Measurements from ENCODE around the gene BLM.

BLM gene

DNA sequence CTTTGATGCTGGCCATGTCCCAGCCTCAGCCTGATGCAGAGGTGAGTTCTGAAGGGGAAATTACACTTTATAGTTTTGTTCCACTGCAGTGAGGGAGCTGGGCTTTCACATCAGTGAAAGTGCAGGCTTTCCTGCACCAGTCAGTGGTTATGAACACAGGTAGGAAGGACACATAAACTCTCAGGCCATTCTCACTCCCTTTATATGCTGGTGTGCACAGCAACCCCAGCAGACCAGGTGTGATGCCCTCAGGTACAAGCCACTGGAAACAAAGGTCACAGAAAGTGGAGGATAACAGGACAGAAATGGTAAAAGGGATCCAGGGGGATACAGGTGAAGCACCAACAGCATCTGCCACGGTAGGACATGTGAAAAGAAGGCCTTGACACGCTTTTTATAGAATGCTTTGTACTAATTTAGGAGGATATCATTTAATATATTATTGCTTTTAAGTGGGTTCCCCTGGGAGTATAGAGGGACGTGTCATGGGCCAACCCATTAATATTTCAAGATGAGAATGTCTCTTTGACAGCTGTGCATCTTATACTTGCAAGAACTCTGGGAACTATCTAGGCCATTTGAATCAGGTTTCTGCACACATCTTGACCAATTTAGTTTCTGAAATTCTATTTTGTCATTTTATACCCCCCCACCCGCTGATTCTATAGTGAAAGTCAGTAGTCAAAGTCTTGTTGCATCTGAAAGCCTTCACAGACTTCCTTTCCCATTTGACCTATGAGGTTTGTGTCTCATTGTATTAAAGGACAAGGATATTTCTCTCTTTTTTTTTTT, 25.0 kb upstream of the BLM start:
- no peak for DNase-seq (ENCODE audit: low read depth)

DNA sequence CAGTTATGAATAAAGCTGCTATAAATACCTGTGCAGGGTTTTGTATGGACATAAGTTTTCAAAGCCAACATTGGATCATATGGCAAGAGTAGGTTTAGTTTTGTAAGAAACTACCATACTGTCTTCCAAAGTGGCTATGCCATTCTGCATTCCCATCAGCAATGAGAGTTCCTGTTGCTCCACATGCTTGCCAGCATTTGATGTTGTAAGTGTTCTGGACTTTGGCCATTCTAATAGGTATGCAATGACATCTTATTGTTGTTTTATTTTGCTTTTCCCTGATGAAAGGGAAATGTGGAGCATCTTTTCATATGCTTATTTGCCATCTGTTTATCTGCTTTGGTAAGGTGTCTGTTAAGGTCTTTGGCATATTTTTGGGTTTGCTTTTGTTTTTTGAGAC, 22.2 kb upstream of the BLM start:
- no peak for DNase-seq (ENCODE audit: low read depth)

DNA sequence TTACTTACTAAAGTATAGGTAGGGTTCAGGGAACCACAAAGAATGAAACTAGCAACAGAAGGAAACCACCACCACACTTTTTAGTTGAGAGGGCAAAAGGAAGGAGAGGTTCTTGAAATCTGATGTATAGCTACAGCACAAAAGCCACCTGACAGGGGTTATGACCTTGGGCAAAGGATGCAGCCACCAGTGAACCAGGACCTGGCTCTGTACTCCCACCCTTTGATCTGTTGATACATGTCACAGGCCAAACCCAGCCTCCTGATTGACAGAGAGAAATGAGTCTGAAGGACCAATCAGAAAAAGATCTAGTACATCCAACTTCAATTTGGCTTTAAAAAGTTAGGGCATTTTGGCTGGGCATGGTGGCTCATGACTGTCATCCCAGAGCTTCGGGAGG, 20.0 kb upstream of the BLM start:
- DNase-seq (ENCODE audit: low read depth) = no peak

DNA sequence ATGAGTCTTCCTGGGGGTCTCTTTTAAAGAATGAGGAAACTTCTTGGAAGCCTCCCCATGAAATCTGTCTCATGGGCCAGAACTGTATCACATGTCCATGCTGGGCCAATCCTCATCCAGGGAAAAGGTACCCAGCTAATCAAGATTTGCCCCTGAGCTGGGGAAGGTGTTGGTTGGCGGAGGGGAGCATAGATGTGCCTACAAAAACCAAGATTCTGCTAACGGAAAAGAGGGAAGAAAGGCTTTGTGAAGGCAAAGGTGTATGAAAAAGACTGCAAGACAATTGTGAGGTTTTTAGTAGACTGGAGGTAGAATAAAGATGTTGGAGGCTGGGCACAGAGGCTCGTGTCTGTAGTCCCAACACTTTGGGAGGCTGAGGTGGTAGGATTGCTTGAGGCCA, 18.5 kb upstream of the BLM start:
- DNase-seq (ENCODE audit: low read depth) = no peak

DNA sequence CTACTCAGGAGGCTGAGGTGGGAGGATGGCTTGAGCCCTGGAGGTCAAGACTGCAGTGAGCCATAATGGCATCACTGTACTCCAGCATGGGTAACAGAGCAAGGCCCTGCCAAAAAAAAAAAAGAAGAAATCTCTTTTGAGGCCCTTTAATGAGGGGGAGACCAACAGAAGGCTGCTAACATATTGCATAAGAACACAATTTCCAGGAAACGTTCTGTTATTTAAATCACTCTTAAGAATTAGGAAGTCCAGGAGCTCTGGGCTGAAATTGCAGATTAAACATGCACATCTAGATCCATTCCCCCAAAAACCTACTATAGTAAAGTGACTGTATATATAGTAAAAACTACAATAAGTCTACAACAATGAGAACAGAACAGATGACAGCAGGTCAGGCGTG, 16.1 kb upstream of the BLM start:
- no peak for DNase-seq (ENCODE audit: low read depth)

DNA sequence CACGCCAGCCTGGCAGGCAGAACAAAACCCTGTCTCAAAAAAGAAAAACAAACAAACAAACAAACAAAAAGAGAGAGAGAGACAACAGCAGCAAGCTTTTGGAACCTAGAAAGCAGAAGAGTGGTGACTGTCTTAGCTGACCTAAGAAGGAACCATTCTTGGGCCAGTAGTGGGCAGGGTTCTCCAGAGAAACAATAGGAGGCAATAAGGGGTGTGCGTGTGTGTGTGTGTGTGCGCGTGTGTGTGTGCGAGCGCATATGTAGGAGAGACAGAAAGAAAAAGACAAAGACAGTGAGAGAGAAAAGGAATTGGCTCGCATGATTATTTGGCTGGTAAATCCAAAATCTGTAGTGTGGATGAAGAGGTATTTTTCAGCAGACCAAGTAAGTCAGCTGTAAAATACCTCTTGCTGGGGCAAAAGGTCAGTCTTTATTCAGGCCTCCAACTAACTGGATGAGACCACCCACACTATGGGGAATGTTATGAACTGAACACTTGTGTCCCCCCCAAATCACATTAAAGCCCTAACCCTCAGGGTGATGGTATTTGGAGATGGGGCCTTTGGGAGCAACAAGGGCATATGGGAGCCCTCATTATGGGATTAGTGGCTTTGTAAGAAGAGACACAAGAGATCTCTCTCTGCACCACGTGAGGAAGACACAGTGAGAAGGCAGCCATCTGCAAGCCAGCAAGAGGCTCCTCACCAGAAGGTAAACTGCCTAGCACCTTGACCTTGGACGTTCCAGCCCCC, 15.1 kb upstream of the BLM start:
- DNase-seq (ENCODE audit: low read depth) = no peak

DNA sequence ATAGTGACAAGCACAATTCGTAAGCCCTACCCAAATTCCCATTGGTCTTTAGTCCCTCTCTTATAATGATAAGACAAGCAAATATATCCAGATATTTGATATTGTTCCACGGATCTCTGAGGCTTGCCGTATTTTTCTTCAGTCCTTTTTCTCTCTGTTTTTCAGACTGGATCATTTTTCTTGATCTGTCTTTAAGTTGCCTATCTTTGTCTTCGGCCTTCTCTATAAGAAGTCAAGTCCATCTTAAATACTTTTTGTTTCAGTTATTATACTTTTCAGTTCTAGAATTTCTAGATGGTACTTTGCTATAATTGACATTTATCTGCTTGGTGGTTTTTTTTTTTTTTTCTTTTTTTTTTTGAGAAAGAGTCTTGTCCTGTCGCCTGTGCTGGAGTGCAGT, 13.7 kb upstream of the BLM start:
- no peak for DNase-seq (ENCODE audit: low read depth)

DNA sequence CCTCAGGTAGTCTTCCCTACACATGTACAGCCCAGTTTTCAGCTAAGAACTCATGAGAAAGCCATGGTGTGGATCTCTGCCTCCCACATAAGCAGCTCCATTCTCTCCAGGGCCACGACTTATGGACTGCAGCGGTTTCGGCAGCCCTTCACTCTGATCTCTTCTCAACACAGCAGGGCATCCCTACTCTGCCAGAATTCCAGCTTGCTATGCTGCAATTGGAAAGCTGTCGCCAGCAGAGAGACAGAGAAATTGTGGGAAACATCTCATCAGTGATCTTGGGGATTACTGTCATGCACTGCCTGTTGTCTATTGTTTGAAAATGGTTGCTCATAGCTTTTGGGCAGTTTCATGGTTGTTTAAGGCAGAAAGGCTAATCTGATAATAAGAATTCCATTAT, 11.9 kb upstream of the BLM start:
- no peak for DNase-seq (ENCODE audit: low read depth)

DNA sequence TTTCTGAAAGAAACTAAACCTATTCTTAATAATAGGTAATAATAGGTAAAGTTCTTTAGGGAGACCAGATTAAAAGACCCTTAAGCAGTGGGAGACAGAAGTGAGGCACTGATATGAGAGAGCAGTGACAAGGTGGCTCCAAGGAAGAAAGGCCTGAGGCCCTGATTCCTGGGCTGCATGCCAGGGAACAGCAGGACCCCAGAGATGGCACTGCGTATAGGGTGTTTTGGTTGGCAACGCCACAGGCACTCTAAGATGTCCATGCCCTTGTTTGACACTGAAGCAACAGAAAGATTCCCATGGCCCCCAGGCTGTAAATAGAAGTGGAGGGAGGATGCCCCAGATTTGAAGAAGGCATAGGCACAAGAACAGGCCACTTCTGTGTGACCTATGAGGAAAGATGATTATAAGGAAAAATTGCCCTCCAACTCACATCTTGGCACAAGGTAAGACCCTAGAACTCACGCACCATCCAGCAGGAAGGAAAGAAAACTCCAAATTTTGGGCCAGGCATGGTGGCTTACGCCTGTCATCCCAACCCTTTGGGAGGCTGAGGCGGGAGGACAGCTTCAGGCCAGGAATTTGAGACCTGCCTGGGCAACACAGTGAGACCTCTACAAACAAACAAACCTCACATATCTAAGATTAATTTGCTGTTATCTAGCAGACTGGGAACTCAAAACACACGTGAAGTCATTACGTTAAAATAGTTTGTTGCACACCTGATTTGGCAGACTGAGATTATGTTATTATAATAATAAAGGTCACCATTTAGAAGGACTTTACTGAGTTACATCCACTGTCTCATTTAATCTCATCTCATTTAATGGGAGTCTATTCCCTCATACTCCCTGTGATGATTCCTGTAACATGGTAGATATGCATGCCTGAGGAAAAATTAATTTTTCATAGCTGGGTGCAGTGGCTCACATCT, 10.5 kb upstream of the BLM start:
- no peak for DNase-seq (ENCODE audit: low read depth)

DNA sequence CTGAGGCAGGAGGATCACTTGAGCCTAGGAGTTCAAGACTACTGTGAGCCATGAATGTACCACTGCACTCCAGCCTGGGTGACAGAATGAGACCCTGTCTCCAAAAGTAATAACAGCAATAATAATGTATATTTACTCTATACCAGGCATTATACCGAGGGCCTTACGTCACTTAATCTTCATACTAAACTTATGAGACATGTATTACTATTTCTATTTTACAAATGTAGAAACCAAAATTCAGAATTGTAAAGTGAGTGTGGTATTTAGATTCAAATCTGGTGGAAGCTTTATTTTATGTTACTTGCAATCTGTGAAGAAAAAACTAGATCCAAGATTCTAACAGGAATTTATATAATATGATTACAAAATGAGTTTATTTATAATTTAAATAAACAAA, 9.7 kb upstream of the BLM start:
- no peak for DNase-seq (ENCODE audit: low read depth)

DNA sequence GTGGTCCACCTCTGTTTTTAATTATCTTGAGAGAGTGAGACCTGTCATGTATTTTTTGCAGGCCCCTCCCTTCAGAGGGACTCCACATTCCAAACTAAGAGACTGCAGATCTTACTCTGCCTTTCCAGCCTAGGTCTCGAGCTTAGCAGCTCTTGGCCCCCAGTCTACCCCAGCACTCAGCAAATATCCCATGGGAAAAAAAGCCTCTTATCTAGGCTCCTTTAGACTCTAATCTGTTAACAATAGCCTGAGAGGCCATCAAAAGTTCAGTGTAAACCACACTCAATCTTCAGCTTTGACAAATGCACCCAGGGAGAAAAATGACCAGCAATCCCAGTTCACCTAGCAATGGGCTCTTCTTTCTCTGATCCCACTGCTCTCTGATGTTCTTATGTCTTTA, 8.6 kb upstream of the BLM start:
- DNase-seq (ENCODE audit: low read depth) = no peak

DNA sequence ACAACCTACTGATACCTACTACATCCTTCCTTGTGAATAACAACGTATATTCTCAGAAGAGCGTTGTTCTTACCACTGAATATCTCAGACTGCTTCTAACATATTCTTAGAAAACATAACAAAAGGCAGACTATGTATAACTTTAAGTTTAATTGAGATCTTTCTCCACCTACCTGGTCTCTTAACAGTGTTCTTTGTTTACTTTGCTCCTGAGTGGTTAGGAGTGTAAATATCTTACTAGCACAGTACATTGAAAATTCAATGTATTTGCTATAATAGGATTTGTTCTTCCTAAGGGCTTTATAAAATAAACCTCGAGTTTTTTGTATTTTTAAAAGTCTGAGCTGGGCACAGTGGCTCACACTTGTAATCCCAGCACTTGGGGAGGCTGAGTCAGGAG, 7.9 kb upstream of the BLM start:
- DNase-seq (ENCODE audit: low read depth) = no peak

DNA sequence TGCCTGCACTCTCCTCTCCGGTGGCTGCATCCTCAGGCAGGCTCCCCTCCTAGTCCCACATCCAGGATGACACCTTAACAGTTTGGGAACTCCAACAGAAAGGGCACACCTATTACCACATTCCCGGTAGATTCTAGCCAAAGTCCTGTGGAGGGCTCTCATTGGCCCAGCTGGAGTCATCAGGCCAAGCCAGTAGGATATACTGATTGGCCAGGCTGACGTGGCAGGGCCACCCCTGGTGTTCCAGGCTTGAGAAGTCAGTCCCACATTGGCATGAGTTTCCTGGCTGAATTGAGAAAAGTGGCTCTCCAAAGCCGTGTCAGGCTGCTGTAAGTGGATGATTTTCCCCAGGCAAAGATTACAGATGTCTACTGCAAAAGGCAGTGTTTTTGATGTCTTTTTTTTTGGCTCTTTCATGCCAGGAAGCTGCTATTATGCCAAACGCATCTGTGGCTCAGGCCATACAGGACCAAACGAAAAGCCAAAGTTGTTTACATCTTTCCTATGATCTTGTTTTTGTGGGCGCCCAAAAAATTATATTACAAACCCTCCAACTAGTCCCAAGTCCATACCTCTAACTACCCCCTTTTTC, 6.6 kb upstream of the BLM start:
- no peak for DNase-seq (ENCODE audit: low read depth)

DNA sequence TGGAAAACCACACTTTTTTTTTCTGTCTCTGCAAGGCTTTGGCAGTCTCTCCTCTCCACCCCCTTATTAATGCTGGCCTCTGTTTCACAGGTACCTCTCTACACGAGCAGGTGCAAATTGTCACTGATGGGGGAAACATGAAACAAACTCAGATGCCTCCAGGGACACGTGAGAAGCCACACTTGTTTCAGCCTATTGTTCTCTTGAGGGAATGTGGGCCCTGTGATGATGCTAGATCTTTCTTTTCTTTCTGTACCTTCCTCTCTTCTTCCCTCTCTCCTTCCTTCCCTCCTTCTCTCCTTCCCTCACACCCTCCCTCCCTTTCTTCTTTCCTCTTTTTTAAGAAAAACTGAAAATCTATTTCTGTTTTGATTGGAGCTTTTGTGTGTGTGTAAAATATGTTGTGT, 5.7 kb upstream of the BLM start:
- no peak for DNase-seq (ENCODE audit: low read depth)

DNA sequence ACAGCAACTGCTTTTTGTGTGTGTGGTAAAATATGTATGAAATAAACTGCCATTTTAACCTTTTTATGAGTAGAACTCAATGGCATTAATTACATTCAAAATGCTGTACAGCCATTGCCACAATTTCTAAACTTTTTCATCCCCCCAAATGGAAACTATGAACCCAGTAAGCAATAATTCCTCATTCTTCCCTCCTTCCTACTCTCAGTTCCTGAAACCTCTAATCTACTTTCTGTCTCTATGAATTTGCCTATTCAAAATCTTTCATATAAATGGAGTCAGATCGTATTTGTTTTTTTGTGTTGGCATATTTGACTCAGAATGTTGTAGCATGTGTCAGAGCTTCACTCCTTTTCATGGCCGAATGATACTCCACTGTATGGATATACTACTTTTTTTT, 5.3 kb upstream of the BLM start:
- DNase-seq (ENCODE audit: low read depth) = no peak

DNA sequence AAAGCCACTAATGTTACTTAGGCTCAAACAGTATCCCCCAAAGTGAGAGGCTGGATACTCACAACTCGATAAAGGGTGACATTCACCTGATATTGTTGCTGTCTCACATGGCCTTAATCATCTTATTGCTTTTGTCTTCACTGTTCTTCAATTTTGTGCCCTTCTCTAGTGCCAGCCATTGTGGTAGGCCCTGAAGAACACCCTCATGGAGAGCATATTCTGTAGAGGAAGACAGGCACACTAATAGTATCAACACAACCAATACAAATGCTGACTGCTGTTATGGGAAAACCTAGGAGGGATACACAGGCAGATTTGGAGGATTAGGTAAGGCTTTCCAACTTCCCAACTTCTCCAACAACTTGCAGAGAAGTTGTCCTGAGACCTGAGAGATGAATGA, 4.1 kb upstream of the BLM start:
- DNase-seq (ENCODE audit: low read depth) = no peak

DNA sequence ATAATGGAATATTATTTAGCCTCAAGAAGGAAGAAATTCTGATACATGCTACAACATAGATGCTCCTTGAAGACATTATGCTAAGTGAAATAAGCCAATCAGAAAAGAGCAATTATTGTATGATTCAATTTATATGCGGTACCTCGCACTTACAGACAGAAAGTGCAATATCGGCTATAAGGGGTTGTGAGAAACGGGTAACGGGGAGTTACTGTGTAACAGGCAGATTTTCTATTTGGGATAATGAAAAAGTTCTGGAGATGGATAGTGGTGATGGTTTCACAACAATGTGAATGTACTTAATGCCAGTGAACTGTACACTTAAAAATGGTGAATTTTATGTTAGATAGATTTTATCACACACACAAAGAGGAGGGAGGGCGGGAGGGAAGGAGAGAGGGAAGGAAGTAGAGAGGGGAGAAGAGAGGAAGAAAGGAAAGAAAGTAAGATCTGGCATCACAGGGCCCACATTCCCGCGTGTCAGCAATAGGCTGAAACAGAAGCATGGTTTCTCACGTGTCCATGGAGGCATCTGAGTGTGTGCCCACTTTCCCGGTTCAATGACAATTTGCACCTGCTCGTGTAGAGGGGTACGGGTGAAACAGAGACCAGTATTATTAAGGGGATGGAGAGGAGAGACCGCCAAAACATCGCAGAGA, 700 bp upstream of the BLM start:
- DNase-seq (ENCODE audit: low read depth) = peak; percentile 2

DNA sequence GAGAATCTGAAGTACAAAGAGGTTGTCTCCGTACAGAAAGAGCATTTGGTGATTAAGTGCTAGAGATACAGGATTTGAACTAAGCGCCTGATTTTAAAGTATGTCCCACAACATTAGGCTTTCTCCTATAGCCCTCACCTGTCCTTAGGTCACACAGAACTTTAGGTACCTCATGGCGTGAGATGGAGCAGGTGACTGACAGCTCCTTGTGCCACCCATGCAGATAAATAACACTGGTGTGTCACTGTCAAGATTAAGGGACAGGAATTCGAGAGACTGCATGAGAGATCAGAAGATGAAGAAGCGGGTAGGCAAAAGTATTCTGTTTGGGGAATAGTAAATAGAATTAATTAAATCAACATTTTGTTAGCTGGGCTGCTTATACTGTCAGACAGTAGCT, 1.1 kb downstream of the BLM start:
- no peak for DNase-seq (ENCODE audit: low read depth)

DNA sequence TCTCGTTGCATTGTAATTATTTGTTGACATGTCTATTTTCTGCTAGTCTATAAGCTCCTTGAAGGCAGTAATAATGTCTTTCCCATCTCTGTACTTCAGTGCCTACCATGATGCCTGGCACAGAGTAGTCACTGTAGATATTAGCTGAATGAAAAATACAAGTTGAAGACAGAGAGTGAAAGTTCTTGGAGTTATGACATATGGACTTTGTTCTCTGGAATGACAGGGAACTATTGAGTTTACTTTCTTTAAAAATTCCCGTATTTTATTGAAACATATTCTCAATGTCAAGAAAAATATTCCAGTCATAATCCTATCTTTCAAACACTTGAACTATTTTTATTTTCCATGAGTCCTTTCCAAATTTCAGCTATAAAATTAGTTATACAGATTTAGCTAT, 3.0 kb downstream of the BLM start:
- no peak for DNase-seq (ENCODE audit: low read depth)

DNA sequence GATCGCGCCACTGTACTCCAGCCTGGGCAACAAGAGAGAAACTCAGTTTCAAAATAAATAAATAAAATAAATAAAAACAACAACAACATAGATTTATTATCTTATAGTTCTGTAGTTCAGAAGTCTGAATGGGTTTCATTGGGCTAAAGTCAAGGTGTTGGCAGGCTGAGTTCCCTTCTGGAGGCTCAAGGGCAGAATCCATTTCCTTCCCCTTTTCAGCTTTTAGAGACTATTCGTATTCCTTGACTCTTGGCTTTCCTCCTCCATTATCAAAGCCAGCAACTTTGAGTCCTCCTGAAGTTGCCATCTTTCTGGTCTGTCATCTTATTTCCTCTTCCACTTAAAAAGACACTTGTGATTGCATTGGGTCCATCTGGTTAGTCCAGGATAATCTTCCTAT, 12.1 kb downstream of the BLM start:
- no peak for DNase-seq (ENCODE audit: low read depth)

DNA sequence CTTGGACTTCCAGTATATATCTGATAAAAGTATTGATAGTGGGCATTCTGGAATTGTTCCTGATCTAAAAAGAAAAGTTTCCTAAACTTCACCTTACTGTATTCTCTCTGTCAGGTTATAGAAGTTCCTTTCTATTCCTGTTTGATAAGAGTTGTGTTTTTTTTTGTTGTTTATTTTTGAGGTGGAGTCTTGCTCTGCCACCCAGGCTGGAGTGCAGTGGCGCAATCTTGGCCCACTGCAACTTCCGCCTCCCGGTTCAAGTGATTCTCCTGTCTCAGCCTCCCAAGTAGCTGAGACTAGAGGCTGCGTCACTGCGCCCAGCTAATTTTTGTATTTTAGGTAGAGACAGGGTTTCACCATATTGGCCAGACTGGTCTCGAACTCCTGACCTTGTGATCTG, 13.1 kb downstream of the BLM start:
- no peak for DNase-seq (ENCODE audit: low read depth)

DNA sequence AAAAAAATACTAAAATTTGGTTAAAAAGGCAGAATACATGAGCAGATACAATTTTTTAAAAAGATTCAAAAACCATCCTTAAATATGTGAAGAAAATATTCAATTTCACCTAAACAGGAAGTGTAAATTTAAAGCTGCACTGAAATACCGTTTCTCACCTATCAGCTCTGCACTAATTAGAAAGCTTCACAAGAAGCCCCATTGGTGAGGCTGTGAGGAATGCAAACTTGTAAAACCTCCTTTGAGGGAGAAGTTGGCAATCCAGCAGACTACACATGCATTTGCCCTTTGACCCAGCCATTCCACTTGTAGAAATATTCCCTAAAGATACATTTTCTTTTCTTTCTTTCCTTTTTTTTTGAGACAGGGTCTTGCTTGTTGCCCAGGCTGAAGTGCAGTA, 18.8 kb downstream of the BLM start:
- DNase-seq (ENCODE audit: low read depth) = no peak

Measured in HS-5 (cell line).